ENCODE measurements around the gene ADIPOR2.
"Not testable (repeated sequence)": the region's sequence is repeated elsewhere in the genome, so short reads cannot be mapped to it uniquely, and the experiment has no call there.

ADIPOR2 gene

GRCh38 chr12:1815814-1816729 lies 125.2 kb downstream of the ADIPOR2 start:
- no peak for DNase-seq

GRCh38 chr12:1816730-1817348 lies 126.0 kb downstream of the ADIPOR2 start:
- no peak for DNase-seq

- DNase-seq: not testable (repeated sequence)
Measured at GRCh38 chr12:1817928-1818327, 127.1 kb downstream of the ADIPOR2 start.

GRCh38 chr12:1819050-1819449 lies 128.2 kb downstream of the ADIPOR2 start:
- DNase-seq: no peak

GRCh38 chr12:1819571-1819970 lies 128.7 kb downstream of the ADIPOR2 start:
- DNase-seq: no peak

GRCh38 chr12:1820191-1820895 lies 129.5 kb downstream of the ADIPOR2 start, which contains the start of gene LRTM2:
TSS of gene LRTM2 (plus strand) at chr12:1820565. CDS start at chr12:1828149, 7,584 bp downstream.
- no peak for DNase-seq

GRCh38 chr12:1820896-1821291 lies 130.0 kb downstream of the ADIPOR2 start:
- no peak for DNase-seq

GRCh38 chr12:1821805-1822204 lies 130.9 kb downstream of the ADIPOR2 start:
- no peak for DNase-seq

GRCh38 chr12:1822699-1823098 lies 131.8 kb downstream of the ADIPOR2 start:
- DNase-seq: no peak

- no peak for DNase-seq
Measured at GRCh38 chr12:1823237-1823636, 132.4 kb downstream of the ADIPOR2 start.

GRCh38 chr12:1825382-1826102 lies 134.7 kb downstream of the ADIPOR2 start:
- no peak for DNase-seq

GRCh38 chr12:1826401-1826800 lies 135.5 kb downstream of the ADIPOR2 start:
- no peak for DNase-seq

- no peak for DNase-seq
Measured at GRCh38 chr12:1826867-1827705, 136.2 kb downstream of the ADIPOR2 start.

GRCh38 chr12:1827826-1828805 lies 137.2 kb downstream of the ADIPOR2 start:
- DNase-seq: no peak

- no peak for DNase-seq
Measured at GRCh38 chr12:1828856-1829255, 138.0 kb downstream of the ADIPOR2 start.

- DNase-seq: no peak
Measured at GRCh38 chr12:1829306-1829900, 138.5 kb downstream of the ADIPOR2 start.

GRCh38 chr12:1830401-1830845 lies 139.6 kb downstream of the ADIPOR2 start:
- DNase-seq: no peak

- no peak for DNase-seq
Measured at GRCh38 chr12:1830981-1831963, 140.4 kb downstream of the ADIPOR2 start.

All from activated CD8-positive, alpha-beta memory T cell treated with anti-CD3 and anti-CD28 coated beads for 24 hours (primary cell).